HepG2 (cell line): ENCODE results near the gene PTK7. TPM values are rescaled to one million over a fixed set of nuclear protein-coding genes. Genes with fewer than 3 reads are reported as not detected.

Source experiments
- ARHGAP35 ChIP-seq: sonication (generic); formaldehyde crosslinking; IDR thresholded peaks from 2 replicates; pipeline ENCODE4 v1.9.0; 2022; ENCODE audit warnings: mild to moderate bottlenecking, inconsistent platforms, moderate library complexity, missing genetic modification reagents, borderline replicate concordance
- GATA4 ChIP-seq: sonication (generic); IDR thresholded peaks from 2 replicates; pipeline ENCODE4 v1.6.1; 2016; ENCODE audit warnings: antibody characterized with exemption, low read depth, borderline replicate concordance
- HNRNPLL ChIP-seq: fragments of 200-400 bp; formaldehyde crosslinking; IDR thresholded peaks from 2 replicates; pipeline ENCODE4 v1.6.1; 2017; ENCODE audit warnings: mild to moderate bottlenecking, low read depth, low read length; ENCODE audit not compliant: poor library complexity, severe bottlenecking
- LRRFIP1 ChIP-seq: sonication (generic); formaldehyde crosslinking; conservative IDR thresholded peaks from 2 replicates; pipeline ENCODE4 v1.4.0; 2020; ENCODE audit warnings: missing genetic modification reagents
- MAZ ChIP-seq, 2 experiments: sonication (generic) in 1 of 2; formaldehyde crosslinking in 1 of 2; IDR thresholded peaks; 2 replicates each; pipeline versions ENCODE4 v1.5.0 to v1.6.1; 2012 to 2020; ENCODE audit warnings: low read depth in 2 of 2, mild to moderate bottlenecking in 2 of 2, borderline replicate concordance in 1 of 2, improper control_type of control experiment in 1 of 2, low read length in 1 of 2, missing genetic modification reagents in 1 of 2, moderate library complexity in 1 of 2
- NCOA5 ChIP-seq: sonication (generic); formaldehyde crosslinking; IDR thresholded peaks from 2 replicates; pipeline ENCODE4 v1.4.0; 2020; ENCODE audit warnings: missing genetic modification reagents
- PHF21A ChIP-seq: sonication (generic); formaldehyde crosslinking; IDR thresholded peaks from 2 replicates; pipeline ENCODE4 v1.5.0; 2020; ENCODE audit warnings: mild to moderate bottlenecking, missing genetic modification reagents
- RFXAP ChIP-seq: sonication (generic); formaldehyde crosslinking; IDR thresholded peaks from 2 replicates; pipeline ENCODE4 v1.4.0; 2020; ENCODE audit warnings: missing genetic modification reagents, borderline replicate concordance
- TFE3 ChIP-seq: IDR thresholded peaks from 2 replicates; pipeline ENCODE4 v1.6.1; 2016
- THAP9 ChIP-seq: sonication (generic); formaldehyde crosslinking; IDR thresholded peaks from 2 replicates; pipeline ENCODE4; 2020; ENCODE audit warnings: missing genetic modification reagents, mild to moderate bottlenecking, borderline replicate concordance
- U2AF2 ChIP-seq: fragments of 200-400 bp; formaldehyde crosslinking; IDR thresholded peaks from 2 replicates; pipeline ENCODE4 v1.6.1; 2017; ENCODE audit warnings: low read depth, mild to moderate bottlenecking, low read length
- WIZ ChIP-seq: sonication (generic); formaldehyde crosslinking; IDR thresholded peaks from 2 replicates; pipeline ENCODE4 v1.5.1; 2020; ENCODE audit warnings: mild to moderate bottlenecking, missing genetic modification reagents
- ZBTB4 ChIP-seq: sonication (generic); formaldehyde crosslinking; IDR thresholded peaks from 2 replicates; pipeline ENCODE4 v1.4.0; 2020; ENCODE audit warnings: missing genetic modification reagents, mild to moderate bottlenecking, borderline replicate concordance
- ZNF225 ChIP-seq: sonication (generic); formaldehyde crosslinking; IDR thresholded peaks from 2 replicates; pipeline ENCODE4 v1.4.0; 2020; ENCODE audit warnings: mild to moderate bottlenecking, missing genetic modification reagents
- ZNF605 ChIP-seq: sonication (generic); formaldehyde crosslinking; IDR thresholded peaks from 2 replicates; pipeline ENCODE4 v1.8.0; 2022; ENCODE audit warnings: mild to moderate bottlenecking, missing genetic modification reagents
- ZNF7 ChIP-seq: IDR thresholded peaks from 2 replicates; pipeline ENCODE4 v1.6.1; 2016; ENCODE audit warnings: missing biosample characterization, missing genetic modification reagents
- ZNF775 ChIP-seq: sonication (generic); formaldehyde crosslinking; IDR thresholded peaks from 2 replicates; pipeline ENCODE4 v1.4.0; 2020; ENCODE audit warnings: missing genetic modification reagents, mild to moderate bottlenecking, moderate library complexity, borderline replicate concordance
- ZSCAN25 ChIP-seq: sonication (generic); formaldehyde crosslinking; IDR thresholded peaks from 2 replicates; pipeline ENCODE4 v1.8.0; 2022; ENCODE audit warnings: mild to moderate bottlenecking, missing genetic modification reagents
- polyA plus RNA-seq, 8 experiments: library from polyadenylated mRNA; depleted of rRNA in 3 of 8; stranded (reverse) in 7 of 8; unstranded in 1 of 8; fragments of >200 nt; fragmentation: Illumina TruSeq in 4 of 8; extraction: Trizol in 4 of 8; gene quantifications; 2 replicates each; pipeline versions ENCODE4 v1.2.1 to v1.2.3, GENCODE V29; 2011 to 2016; ENCODE audit warnings: low read depth in 4 of 8, missing spikeins in 1 of 8, mixed read lengths in 1 of 8; ENCODE audit not compliant: insufficient read depth in 1 of 8
- total RNA-seq, 5 experiments: library from RNA; depleted of rRNA; stranded (reverse); fragments of >200 nt; fragmentation: Illumina TruSeq; extraction: Trizol; gene quantifications; 2 replicates each; pipeline ENCODE4 v1.2.3, GENCODE V29; 2016; ENCODE audit warnings: low read depth in 1 of 5

PTK7 gene
- total and polyA plus RNA-seq, 2 of the 13 experiments (the other 11 are each of a cell fraction or from before 2014, with no cell fraction given), result 98.5 to 99.8 TPM

GRCh38 chr6:43053545-43054205 is 22.4 kb upstream of the PTK7 start, which contains the start of gene CUL7 (continued):
- TF ChIP-seq LRRFIP1 (CRISPR knock-in tag), result peak; percentile 88; the same call in 1 of the 2 replicates
- peak; percentile 71; the same call in 1 of the 2 replicates for TF ChIP-seq TFE3 (CRISPR knock-in tag)
- TF ChIP-seq ZNF225 (CRISPR knock-in tag), result peak; percentile 67; the same call in 1 of the 2 replicates
- TF ChIP-seq ZNF775 (CRISPR knock-in tag), result 0 out of 2 replicates have a peak, but pooled peaks have one; percentile 58
- peak; percentile 69 for TF ChIP-seq MAZ (IDR thresholded peaks at IDR 0.05; ENCODE audit: borderline replicate concordance, low read depth, low read length)
- peak; percentile 98 for TF ChIP-seq MAZ (CRISPR knock-in tag; IDR thresholded peaks at IDR 0.05; ENCODE audit: low read depth)
- TF ChIP-seq THAP9 (CRISPR knock-in tag), result peak; percentile 89; the same call in 1 of the 2 replicates
- TF ChIP-seq ZSCAN25 (CRISPR knock-in tag), result peak; percentile 77; the same call in 1 of the 2 replicates
- peak; percentile 84 for TF ChIP-seq GATA4
- peak; percentile 97; the same call in 1 of the 2 replicates for TF ChIP-seq ARHGAP35
- TF ChIP-seq U2AF2, result no peak
- 0 out of 2 replicates have a peak, but pooled peaks have one; percentile 6 for TF ChIP-seq RFXAP (CRISPR knock-in tag)
- TF ChIP-seq ZNF7 (CRISPR knock-in tag), result no peak
- TF ChIP-seq HNRNPLL, result peak; percentile 85
- no peak; the same call in 1 of the 2 replicates for TF ChIP-seq PHF21A (CRISPR knock-in tag)
- no peak for TF ChIP-seq WIZ
- TF ChIP-seq ZBTB4 (CRISPR knock-in tag), result peak; percentile 67; the same call in 1 of the 2 replicates
- TF ChIP-seq NCOA5 (CRISPR knock-in tag), result no peak
- peak; percentile 92 for TF ChIP-seq ZNF605 (CRISPR knock-in tag)
